Measurements from ENCODE around the gene TSHR.

- TF ChIP-seq CTCF (IDR thresholded peaks at IDR 0.05) (no peak), ZFX (IDR thresholded peaks at IDR 0.05; ENCODE audit: borderline replicate concordance) (no peak)
These were observed 13.9 kb upstream of the TSHR start, which contains the start of gene CEP128 for GRCh38 chr14:80941241-80942185.
